ENCODE data around the gene ATP6V0C. TPM values are rescaled to one million over a fixed set of nuclear protein-coding genes. Genes with fewer than 3 reads are reported as not detected.

Gene ATP6V0C
- total and polyA plus RNA-seq, 2 of the 8 experiments (the other 6 are each of a cell fraction or from before 2014, with no cell fraction given), result 125 to 176 TPM

DNA sequence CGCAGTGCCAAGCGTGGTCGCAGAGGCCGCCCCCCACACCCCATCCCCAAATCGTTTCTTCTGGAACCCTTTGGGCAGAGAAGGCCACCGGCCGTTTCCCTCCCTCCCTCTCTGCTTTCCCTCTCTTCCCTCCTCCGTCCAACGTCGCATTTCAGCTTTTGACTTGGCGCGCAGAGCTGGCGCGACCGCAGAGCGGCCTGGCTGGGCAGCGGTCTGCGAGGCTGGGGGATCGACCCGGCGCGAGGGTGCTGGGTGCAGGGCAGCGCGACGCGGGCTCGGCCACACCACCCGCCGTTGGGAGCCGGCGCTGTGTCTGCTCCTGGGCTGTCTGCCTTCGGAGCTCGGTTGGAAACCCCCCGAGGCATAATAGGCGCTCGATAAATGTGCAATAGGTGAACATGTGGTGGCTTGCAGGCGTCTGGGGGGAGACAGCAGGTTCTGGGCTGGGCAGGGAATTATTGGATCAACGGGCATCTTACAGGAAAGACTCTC lies 45.5 kb upstream of the ATP6V0C start:
- Histone ChIP-seq H3K36me3 (ENCODE audit: control insufficient read depth in 2 of 4, insufficient read depth in 4 of 4, low read length in 3 of 4) (peaks cover 0 to 4% (median 2%) of the 10 kb centered on the region in 4 experiments; a peak in 2 of 8 replicates), H4K5ac (ENCODE audit: insufficient read length, low read depth, low read length) (peak overlapping the region; percentile 50), H3K79me1 (ENCODE audit: low read depth, low read length) (no peaks in the 10 kb centered on the region), H4K20me1 (replicated peaks in 1 of 2; ENCODE audit: control insufficient read depth in 1 of 2, insufficient read depth in 2 of 2, low read length in 2 of 2) (peaks cover 2 to 8% of the 10 kb centered on the region in 2 experiments), H2BK5ac (ENCODE audit: low read depth, low read length) (peak overlapping the region; percentile 71; the same call in 1 of the 2 replicates), H3K9me3 (ENCODE audit: insufficient read depth in 2 of 2, low read depth in 1 of 2, low read length in 1 of 2) (no peaks in the 10 kb centered on the region), H3K4me3 (ENCODE audit: extremely low read depth in 1 of 4, insufficient read depth in 2 of 4, low read depth in 3 of 4, low read length in 4 of 4) (peak overlapping the region; percentile 36 to 73 (median 44)), H3K9ac (replicated peaks in 1 of 4; ENCODE audit: extremely low read depth in 1 of 4, low read depth in 3 of 4, low read length in 3 of 4) (peak overlapping the region; percentile 50 to 86 (median 62); a peak in 6 of 7 replicates), H3K27ac (ENCODE audit: low read depth, low read length) (no peak overlapping the region), H3K23me2 (ENCODE audit: low read depth, low read length) (peaks cover 14% of the 10 kb centered on the region; the same call in 1 of the 2 replicates), H2BK15ac (ENCODE audit: low read length) (peak overlapping the region; percentile 46; the same call in 1 of the 2 replicates), H3K56ac (replicated peaks; ENCODE audit: insufficient read length, low read depth, low read length) (peak overlapping the region; percentile 73), H3K4me1 (replicated peaks in 1 of 4; ENCODE audit: control insufficient read depth in 3 of 4, insufficient read depth in 4 of 4, low read length in 3 of 4) (peaks cover 0 to 37% (median 29%) of the 10 kb centered on the region in 4 experiments; a peak in 6 of 7 replicates), H2AFZ (ENCODE audit: low read length) (no peak overlapping the region), H2BK120ac (replicated peaks; ENCODE audit: low read depth, low read length) (peak overlapping the region; percentile 61), H3K4me2 (ENCODE audit: insufficient read depth in 1 of 2, low read depth in 2 of 2, low read length in 2 of 2) (peak overlapping the region; percentile 88 to 94), H3K18ac (ENCODE audit: extremely low read depth, low read length) (peak overlapping the region; percentile 98), H3K14ac (ENCODE audit: insufficient read length) (peak overlapping the region; percentile 68), H3K27me3 (replicated peaks in 1 of 4; ENCODE audit: control insufficient read depth in 3 of 4, extremely low read depth in 1 of 4, insufficient read depth in 3 of 4, low read length in 3 of 4) (peaks cover 21 to 50% (median 46%) of the 10 kb centered on the region in 4 experiments), H2AK5ac (ENCODE audit: low read depth, low read length) (no peak overlapping the region), H3K4ac (replicated peaks; ENCODE audit: insufficient read length, low read depth, low read length) (peak overlapping the region; percentile 98), H4K91ac (replicated peaks; ENCODE audit: insufficient read length, low read length) (peak overlapping the region; percentile 96), H2BK12ac (ENCODE audit: low read depth, low read length) (peak overlapping the region; percentile 68; the same call in 1 of the 2 replicates), H4K8ac (ENCODE audit: extremely low read depth, insufficient read depth, low read length) (peak overlapping the region; percentile 97), H3K23ac (ENCODE audit: insufficient read length) (no peak overlapping the region), H3K79me2 (ENCODE audit: control insufficient read depth in 1 of 2, insufficient read depth in 2 of 2, low read length in 2 of 2) (no peaks in the 10 kb centered on the region), H2BK20ac (ENCODE audit: low read length) (0 out of 2 replicates have a peak overlapping the region, but pooled peaks have one; percentile 61)
- POLR2A ChIA-PET (ENCODE audit: partially characterized antibody), result interaction anchor here (0.8 to 2.3 kb wide), 13 partner anchors 9 to 280 kb away, joined by 3 to 21 read pairs (median 4); partner anchors contain the start of genes AMDHD2, ATP6V0C, ECI1 and TEDC2
- CTCF ChIA-PET (ENCODE audit: partially characterized antibody), result interaction anchor here (1.3 to 4.0 kb wide), 4 partner anchors 7 to 33 kb away, joined by 4 to 15 read pairs (median 8); partner anchors contain the start of gene TEDC2
- 6% methylated on average over 32 of the region's 38 CpGs; no CpG with 5 or more reads in 1 of the 2 experiments for WGBS, 2 experiments (ENCODE audit: extremely low coverage in 1 of 2, insufficient coverage in 1 of 2, insufficient read length in 1 of 2, insufficient replicate concordance in 2 of 2, low coverage in 1 of 2, low lambda C conversion rate in 2 of 2, missing lambda C conversion rate in 1 of 2)
- DNase-seq (ENCODE audit: low read depth in 1 of 2, low spot score in 2 of 2) (peak in 1 of 2 experiments; percentile 61), FAIRE-seq (no peak)
- TF ChIP-seq CBX8 (IDR thresholded peaks at IDR 0.05; ENCODE audit: borderline replicate concordance, low read depth, low read length) (no peak), CEBPB (IDR thresholded peaks at IDR 0.05; ENCODE audit: low read depth, low read length) (no peak), KDM5A (IDR thresholded peaks at IDR 0.05; ENCODE audit: low read length) (no peak), RXRA (IDR thresholded peaks at IDR 0.05; ENCODE audit: insufficient read depth, low read depth, low read length) (no peak), SRF (IDR thresholded peaks at IDR 0.05; ENCODE audit: low read depth, low read length) (no peak), KDM4A (IDR thresholded peaks at IDR 0.05; ENCODE audit: low read depth, low read length, severe bottlenecking) (no peak), POLR2AphosphoS5 (IDR thresholded peaks at IDR 0.05; ENCODE audit: low read depth, low read length) (no peak), SIN3A (conservative IDR thresholded peaks at IDR 0.05 in 1 of 2, IDR thresholded peaks at IDR 0.05 in 1 of 2; ENCODE audit: low read depth in 1 of 2, low read length in 2 of 2) (peak in 1 of 2 experiments; percentile 46; a peak in 1 of 4 replicates), RFX5 (IDR thresholded peaks at IDR 0.05; ENCODE audit: borderline replicate concordance, low read depth, low read length) (no peak), BRCA1 (IDR thresholded peaks at IDR 0.05; ENCODE audit: low read depth, low read length) (no peak)
- TF ChIP-seq, protein P1, sequence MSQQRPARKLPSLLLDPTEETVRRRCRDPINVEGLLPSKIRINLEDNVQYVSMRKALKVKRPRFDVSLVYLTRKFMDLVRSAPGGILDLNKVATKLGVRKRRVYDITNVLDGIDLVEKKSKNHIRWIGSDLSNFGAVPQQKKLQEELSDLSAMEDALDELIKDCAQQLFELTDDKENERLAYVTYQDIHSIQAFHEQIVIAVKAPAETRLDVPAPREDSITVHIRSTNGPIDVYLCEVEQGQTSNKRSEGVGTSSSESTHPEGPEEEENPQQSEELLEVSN (IDR thresholded peaks at IDR 0.05), result peak; percentile 70; the same call in 1 of the 2 replicates

Data from H1 (cell line).